ENCODE measurements around the gene LPIN3.

LPIN3 gene

GRCh38 chr20:41367393-41367695 lies 26.7 kb downstream of the LPIN3 start:
- DNase-seq, result no peak

- DNase-seq, result no peak
Measured at GRCh38 chr20:41367956-41368355, 27.3 kb downstream of the LPIN3 start.

DNA sequence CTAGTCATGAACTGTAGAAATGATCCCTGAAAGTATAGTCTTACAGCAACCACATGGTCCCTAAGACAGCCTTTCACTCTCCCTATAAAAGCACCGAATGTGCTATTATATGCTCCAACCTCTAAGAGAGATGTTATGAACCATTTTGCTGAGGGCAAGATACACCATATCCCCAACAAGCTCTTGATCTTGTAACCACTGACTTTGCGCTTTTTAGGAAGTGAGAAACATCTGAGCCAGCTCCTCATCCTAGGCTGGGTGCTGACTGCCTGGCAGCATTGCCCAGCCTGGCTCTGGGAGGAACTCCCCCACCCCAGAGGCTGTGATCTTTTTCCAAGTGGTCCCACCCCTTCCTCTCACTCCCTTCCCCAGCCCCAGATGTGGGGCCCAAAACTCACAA lies 29.1 kb downstream of the LPIN3 start:
- DNase-seq, result no peak

GRCh38 chr20:41370176-41370575 lies 29.6 kb downstream of the LPIN3 start:
- no peak for DNase-seq

DNA sequence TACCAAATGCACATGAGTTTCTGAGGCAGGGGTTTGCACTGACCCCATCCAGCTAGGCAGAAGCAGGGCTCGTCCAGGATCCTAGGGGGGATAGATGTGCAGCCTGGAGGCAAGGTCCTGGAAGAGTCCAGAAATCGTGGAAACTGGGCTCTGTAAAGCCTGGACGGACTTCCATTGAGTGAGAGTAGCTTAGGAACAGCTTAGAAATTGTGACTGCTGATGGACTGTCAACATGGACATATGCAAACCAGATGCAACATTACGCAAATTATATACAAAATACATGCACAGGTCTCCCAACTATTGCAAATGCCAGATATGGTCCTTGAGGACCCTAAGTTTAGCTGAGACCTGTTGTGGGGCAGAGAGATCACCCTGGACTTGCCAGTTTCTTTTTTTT lies 30.8 kb downstream of the LPIN3 start:
- DNase-seq, result no peak

GRCh38 chr20:41373251-41373783 lies 32.7 kb downstream of the LPIN3 start:
- no peak for DNase-seq

- DNase-seq, result no peak
Measured at GRCh38 chr20:41373931-41374920, 33.6 kb downstream of the LPIN3 start.

DNA sequence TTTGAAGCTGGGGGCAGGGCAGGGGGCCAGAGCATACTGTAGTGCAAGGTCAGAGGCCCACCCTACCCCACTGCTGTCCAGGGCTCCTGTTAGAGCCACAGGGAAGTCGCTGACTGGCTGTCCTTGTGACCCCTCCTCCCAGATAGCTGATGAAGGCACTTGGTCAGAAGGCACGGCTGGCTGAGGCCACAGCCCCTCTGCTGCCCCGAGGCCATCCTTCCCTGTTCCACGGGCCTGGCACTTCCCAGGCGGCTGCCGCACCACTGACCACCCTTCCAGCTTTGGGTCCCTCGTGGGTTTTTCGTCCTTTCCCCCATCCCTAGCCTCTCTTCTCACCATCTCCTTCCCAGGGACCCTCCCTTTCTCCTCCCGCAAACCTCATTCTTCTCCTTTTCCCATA lies 35.2 kb downstream of the LPIN3 start:
- DNase-seq, result no peak

DNA sequence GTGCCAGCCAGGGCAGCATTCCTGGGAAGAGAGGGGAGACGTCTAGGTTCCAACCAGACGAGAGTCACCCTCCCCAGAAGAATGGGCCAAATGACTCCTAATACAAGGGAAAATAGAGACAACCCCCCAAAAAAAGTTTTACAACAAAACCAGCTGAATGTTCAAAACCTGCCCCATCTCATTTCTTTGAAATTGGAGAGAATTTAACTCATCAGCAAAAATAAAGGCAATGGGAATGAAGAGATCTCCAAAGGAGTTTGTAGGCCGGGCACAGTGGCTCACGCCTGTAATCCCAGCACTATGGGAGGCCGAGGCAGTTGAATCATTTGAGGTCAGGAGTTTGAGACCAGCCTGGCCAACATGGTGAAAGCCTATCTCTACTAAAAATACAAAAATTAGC lies 35.7 kb downstream of the LPIN3 start:
- no peak for DNase-seq

DNA sequence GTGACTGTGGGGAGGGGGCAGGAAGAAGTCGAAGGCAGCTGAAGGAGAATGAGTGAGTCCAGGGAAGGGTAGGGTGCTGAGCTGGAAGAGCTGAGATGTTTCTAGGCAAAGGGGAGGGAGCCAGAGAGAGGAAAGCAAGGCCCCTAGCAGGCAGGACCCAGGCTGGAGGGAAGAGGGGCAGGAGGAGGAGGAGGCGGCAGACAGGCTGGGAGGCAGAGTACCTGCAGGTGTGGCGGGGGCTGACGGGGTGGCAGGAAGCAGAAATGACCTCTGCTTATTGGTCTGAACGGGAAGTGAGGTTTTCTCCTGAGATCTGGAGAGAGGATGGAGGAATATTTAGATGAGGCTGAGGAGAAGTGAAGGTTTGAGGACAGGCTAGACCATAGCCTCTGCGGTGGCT lies 36.7 kb downstream of the LPIN3 start:
- no peak for DNase-seq

GRCh38 chr20:41379551-41379950 lies 38.9 kb downstream of the LPIN3 start:
- peak; percentile 30 for DNase-seq

- peak; percentile 24 for DNase-seq
Measured at GRCh38 chr20:41380551-41381193, 40.1 kb downstream of the LPIN3 start.

GRCh38 chr20:41382791-41383305 lies 42.2 kb downstream of the LPIN3 start:
- no peak for DNase-seq

- no peak for DNase-seq
Measured at GRCh38 chr20:41386502-41387427, 46.1 kb downstream of the LPIN3 start.

DNA sequence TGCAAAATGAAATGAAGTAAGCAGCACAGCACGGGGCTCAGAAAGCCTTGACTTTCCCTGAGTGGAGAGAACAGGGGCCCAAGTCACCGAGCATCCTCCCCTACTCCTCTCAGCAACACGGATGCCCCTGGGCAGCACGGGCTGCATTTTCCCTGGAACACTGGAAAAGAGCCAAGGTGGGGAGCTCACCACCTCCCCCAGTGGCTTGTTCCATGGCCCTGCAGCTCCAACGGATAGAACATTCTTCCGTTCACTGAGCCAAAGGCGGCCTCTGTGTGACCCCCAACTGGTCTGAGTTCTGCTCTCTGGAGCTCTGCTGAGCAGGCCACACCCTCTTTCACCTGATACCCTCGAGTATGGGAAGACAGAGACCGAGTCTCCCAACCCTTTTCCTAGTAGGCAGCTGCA lies 46.8 kb downstream of the LPIN3 start:
- DNase-seq, result no peak

GRCh38 chr20:41390889-41391288 lies 50.3 kb downstream of the LPIN3 start:
- DNase-seq, result no peak

DNA sequence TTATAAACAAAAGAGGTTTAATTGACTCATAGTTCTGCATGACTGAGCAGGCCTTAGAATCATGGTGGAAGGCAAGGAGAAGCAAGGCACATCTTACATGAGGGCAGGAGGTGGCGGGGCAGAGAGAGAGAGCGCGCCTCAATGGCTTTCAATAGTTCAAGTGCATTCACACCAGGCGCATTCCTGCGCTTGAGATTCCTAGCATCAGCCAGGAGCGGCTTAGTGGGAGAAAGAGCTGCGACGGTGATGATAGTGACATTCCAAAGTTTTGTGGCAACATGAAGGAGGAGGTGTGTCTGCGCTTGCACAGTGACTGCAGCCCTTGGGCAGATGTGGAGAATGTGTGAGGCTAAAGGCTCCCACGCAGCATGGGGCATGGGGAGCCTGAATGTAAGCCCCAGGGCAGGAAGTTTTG lies 51.0 kb downstream of the LPIN3 start:
- no peak for DNase-seq

DNA sequence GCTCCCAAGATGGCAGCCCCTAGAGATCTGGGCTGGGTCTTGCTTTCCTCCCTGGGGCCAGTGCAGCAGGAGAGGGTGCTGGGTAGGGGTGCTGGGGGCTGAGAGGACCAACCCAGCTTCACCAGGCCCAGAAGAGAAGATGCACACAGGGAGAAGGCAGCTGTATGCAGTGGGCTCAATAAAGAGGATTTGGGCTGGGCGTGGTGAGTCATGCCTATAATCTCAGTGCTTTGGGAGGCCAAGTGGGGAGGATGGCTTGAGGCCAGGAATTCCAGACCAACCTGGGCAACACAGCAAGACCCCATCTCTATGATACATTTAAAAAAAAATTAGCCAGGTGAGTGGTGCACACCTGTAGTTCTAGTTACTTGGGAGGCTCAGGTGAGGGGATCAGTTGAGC lies 51.7 kb downstream of the LPIN3 start:
- no peak for DNase-seq

GRCh38 chr20:41392871-41393704 lies 52.5 kb downstream of the LPIN3 start:
- DNase-seq, result no peak

GRCh38 chr20:41393705-41394066 lies 53.1 kb downstream of the LPIN3 start:
- no peak for DNase-seq

GRCh38 chr20:41394081-41394480 lies 53.5 kb downstream of the LPIN3 start:
- no peak for DNase-seq
